GM12892 (cell line): Measurements from ENCODE around the gene SHLD1.

Source experiments
- POLR2A ChIP-seq: IDR thresholded peaks from 2 replicates; pipeline ENCODE4 v1.6.1; 2011; ENCODE audit warnings: low read depth, low read length, control low read depth
- POLR2AphosphoS5 ChIP-seq: IDR thresholded peaks from 2 replicates; pipeline ENCODE4 v1.6.1; 2011; ENCODE audit warnings: low read depth, low read length, control low read depth
- TAF1 ChIP-seq: IDR thresholded peaks from 2 replicates; pipeline ENCODE4 v1.6.1; 2011; ENCODE audit warnings: low read depth, mild to moderate bottlenecking, control low read depth, low read length, borderline replicate concordance

GRCh38 chr20:5870568-5870981, 120.4 kb downstream of the SHLD1 start:
- TF ChIP-seq POLR2A (no peak), TAF1 (no peak), POLR2AphosphoS5 (no peak)
